ENCODE measurements around the gene NUPR1. TPM values are rescaled to one million over a fixed set of nuclear protein-coding genes. Genes with fewer than 3 reads are reported as not detected.

The NUPR1 gene
- total and polyA plus RNA-seq, 2 of the 13 experiments (the other 11 are each of a cell fraction or from before 2014, with no cell fraction given): 18.0 to 25.6 TPM

DNA sequence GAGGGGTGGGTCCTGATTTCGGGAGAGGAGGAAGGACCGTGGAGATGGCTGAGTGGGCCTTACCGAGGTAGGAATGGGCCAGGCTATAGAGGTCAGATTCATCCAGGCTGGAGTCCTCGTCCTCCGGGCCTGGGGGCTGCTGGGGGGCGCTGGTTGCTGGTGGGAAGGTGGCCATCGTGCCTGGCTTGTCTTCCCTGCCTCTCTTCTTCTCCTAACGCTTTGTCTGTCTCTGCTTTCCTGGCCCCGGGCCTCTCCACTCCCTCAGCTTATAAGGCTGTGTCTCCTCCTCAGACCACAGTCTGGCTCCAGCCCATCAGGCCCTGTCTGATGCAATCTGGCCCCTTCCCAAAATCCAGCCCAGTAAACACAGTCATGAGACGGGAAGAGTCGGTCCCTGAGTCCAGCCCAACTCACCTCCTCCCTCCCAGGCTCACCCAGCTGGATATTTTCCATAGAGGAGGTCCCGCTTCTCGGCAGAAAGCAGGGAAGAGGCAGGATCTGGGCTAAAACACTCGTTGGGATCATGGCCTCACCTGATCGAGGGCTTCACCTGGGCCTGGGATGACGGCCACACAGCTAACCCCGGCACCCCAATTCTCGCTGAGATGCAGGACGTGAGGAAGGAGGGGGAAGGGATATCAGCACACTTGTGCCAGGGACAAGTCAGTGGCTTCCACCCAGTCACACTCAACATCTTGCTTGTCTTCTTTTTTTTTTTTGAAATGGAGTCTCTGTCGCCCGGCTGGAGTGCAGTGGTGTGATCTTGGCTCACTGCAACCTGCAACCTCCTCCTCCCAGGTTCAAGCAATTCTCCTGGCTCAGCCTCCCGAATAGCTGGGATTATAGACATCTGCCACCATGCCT, at the start of gene NUPR1 (continued):
- TF ChIP-seq, protein P1, sequence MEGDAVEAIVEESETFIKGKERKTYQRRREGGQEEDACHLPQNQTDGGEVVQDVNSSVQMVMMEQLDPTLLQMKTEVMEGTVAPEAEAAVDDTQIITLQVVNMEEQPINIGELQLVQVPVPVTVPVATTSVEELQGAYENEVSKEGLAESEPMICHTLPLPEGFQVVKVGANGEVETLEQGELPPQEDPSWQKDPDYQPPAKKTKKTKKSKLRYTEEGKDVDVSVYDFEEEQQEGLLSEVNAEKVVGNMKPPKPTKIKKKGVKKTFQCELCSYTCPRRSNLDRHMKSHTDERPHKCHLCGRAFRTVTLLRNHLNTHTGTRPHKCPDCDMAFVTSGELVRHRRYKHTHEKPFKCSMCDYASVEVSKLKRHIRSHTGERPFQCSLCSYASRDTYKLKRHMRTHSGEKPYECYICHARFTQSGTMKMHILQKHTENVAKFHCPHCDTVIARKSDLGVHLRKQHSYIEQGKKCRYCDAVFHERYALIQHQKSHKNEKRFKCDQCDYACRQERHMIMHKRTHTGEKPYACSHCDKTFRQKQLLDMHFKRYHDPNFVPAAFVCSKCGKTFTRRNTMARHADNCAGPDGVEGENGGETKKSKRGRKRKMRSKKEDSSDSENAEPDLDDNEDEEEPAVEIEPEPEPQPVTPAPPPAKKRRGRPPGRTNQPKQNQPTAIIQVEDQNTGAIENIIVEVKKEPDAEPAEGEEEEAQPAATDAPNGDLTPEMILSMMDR (CRISPR knock-in tag; IDR thresholded peaks at IDR 0.05): no peak
- TF ChIP-seq HES4 (CRISPR knock-in tag; IDR thresholded peaks at IDR 0.05; ENCODE audit: borderline replicate concordance): 0 out of 2 replicates have a peak, but pooled peaks have one; percentile 62
- TF ChIP-seq, protein P2, sequence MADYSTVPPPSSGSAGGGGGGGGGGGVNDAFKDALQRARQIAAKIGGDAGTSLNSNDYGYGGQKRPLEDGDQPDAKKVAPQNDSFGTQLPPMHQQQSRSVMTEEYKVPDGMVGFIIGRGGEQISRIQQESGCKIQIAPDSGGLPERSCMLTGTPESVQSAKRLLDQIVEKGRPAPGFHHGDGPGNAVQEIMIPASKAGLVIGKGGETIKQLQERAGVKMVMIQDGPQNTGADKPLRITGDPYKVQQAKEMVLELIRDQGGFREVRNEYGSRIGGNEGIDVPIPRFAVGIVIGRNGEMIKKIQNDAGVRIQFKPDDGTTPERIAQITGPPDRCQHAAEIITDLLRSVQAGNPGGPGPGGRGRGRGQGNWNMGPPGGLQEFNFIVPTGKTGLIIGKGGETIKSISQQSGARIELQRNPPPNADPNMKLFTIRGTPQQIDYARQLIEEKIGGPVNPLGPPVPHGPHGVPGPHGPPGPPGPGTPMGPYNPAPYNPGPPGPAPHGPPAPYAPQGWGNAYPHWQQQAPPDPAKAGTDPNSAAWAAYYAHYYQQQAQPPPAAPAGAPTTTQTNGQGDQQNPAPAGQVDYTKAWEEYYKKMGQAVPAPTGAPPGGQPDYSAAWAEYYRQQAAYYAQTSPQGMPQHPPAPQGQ (CRISPR knock-in tag; IDR thresholded peaks at IDR 0.05; ENCODE audit: borderline replicate concordance): no peak
- no peak for TF ChIP-seq ATM (IDR thresholded peaks at IDR 0.05; ENCODE audit: borderline replicate concordance)
- 0 out of 2 replicates have a peak, but pooled peaks have one; percentile 30 for TF ChIP-seq MEF2D (CRISPR knock-in tag; IDR thresholded peaks at IDR 0.05)
- TF ChIP-seq NFE2L2 (IDR thresholded peaks at IDR 0.05; ENCODE audit: low read length): no peak
- no peak for TF ChIP-seq ESRRA (CRISPR knock-in tag; IDR thresholded peaks at IDR 0.05; ENCODE audit: low read depth)
- TF ChIP-seq, protein P3, sequence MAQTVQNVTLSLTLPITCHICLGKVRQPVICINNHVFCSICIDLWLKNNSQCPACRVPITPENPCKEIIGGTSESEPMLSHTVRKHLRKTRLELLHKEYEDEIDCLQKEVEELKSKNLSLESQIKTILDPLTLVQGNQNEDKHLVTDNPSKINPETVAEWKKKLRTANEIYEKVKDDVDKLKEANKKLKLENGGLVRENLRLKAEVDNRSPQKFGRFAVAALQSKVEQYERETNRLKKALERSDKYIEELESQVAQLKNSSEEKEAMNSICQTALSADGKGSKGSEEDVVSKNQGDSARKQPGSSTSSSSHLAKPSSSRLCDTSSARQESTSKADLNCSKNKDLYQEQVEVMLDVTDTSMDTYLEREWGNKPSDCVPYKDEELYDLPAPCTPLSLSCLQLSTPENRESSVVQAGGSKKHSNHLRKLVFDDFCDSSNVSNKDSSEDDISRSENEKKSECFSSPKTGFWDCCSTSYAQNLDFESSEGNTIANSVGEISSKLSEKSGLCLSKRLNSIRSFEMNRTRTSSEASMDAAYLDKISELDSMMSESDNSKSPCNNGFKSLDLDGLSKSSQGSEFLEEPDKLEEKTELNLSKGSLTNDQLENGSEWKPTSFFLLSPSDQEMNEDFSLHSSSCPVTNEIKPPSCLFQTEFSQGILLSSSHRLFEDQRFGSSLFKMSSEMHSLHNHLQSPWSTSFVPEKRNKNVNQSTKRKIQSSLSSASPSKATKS (CRISPR knock-in tag; IDR thresholded peaks at IDR 0.05): no peak
- no peak for TF ChIP-seq POLR2AphosphoS2 (IDR thresholded peaks at IDR 0.05; ENCODE audit: low read depth, low read length)
- no peak for TF ChIP-seq PHF20 (CRISPR knock-in tag; IDR thresholded peaks at IDR 0.05)
- TF ChIP-seq, protein P4, sequence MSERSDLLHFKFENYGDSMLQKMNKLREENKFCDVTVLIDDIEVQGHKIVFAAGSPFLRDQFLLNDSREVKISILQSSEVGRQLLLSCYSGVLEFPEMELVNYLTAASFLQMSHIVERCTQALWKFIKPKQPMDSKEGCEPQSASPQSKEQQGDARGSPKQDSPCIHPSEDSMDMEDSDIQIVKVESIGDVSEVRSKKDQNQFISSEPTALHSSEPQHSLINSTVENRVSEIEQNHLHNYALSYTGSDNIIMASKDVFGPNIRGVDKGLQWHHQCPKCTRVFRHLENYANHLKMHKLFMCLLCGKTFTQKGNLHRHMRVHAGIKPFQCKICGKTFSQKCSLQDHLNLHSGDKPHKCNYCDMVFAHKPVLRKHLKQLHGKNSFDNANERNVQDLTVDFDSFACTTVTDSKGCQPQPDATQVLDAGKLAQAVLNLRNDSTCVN (CRISPR knock-in tag; IDR thresholded peaks at IDR 0.05; ENCODE audit: borderline replicate concordance): peak; percentile 70; the same call in 1 of the 2 replicates
- no peak for TF ChIP-seq CCAR2 (optimal IDR thresholded peaks at IDR 0.05; ENCODE audit: low read depth, low read length)
- peak; percentile 81 for TF ChIP-seq DMAP1 (CRISPR knock-in tag; IDR thresholded peaks at IDR 0.05)
- no peak for TF ChIP-seq SMAD3 (CRISPR knock-in tag; IDR thresholded peaks at IDR 0.05)
- 0 out of 2 replicates have a peak, but pooled peaks have one; percentile 52 for TF ChIP-seq KMT2B (CRISPR knock-in tag; IDR thresholded peaks at IDR 0.05)
- TF ChIP-seq ZNF484 (CRISPR knock-in tag; IDR thresholded peaks at IDR 0.05; ENCODE audit: borderline replicate concordance, low read depth): no peak
- no peak for TF ChIP-seq CHD4 (IDR thresholded peaks at IDR 0.05; ENCODE audit: borderline replicate concordance, low read length)
- TF ChIP-seq ZFYVE20 (CRISPR knock-in tag; IDR thresholded peaks at IDR 0.05; ENCODE audit: borderline replicate concordance, low read depth): no peak
- no peak for TF ChIP-seq RFXANK (CRISPR knock-in tag; IDR thresholded peaks at IDR 0.05)
